B cell (primary cell): ENCODE data around the gene SLIT3. TPM values are rescaled to one million over a fixed set of nuclear protein-coding genes. Genes with fewer than 3 reads are reported as not detected.

Source experiments
- ATAC-seq: fragments of 200-7000 bp; cut with Tn5 transposase; one replicate; pipeline ENCODE4 v1.10.0; 2021; ENCODE audit warnings: low read depth, mild to moderate bottlenecking, moderate number of reproducible peaks, moderate library complexity
- CTCF ChIA-PET: fragments of 350-600 bp; sonication (Branson Sonifier 250); formaldehyde crosslinking; loops from one replicate; lab custom pipeline; 2021; ENCODE audit warnings: antibody characterized with exemption, inconsistent platforms; lab: Charles Lee
- POLR2A ChIA-PET: fragments of 350-600 bp; sonication (Branson Sonifier 250); formaldehyde crosslinking; loops from one replicate; lab custom pipeline; 2021; ENCODE audit warnings: antibody characterized with exemption; lab: Charles Lee
- DNase-seq: peaks from one replicate; pipeline ENCODE4 v3.0.0; 2013
- H2AFZ ChIP-seq: 2 replicates; pipeline ENCODE4 v1.6.1; 2012; ENCODE audit warnings: mild to moderate bottlenecking, low read depth, low read length; ENCODE audit not compliant: insufficient read depth, poor library complexity, severe bottlenecking
- H3K27ac ChIP-seq, 2 donors: 1 replicate in 1 of 2; 2 replicates in 1 of 2; pipeline ENCODE4 v1.5.1; 2012 to 2013; ENCODE audit warnings: low read length in 2 of 2, mild to moderate bottlenecking in 2 of 2, moderate library complexity in 1 of 2
- H3K27me3 ChIP-seq, 4 experiments: fragments of 200-600 bp in 1 of 4; sonication (generic) in 1 of 4; replicated peaks in 1 of 4; 1 replicate in 2 of 4; 2 replicates in 2 of 4; pipeline versions ENCODE4 v1.6.1 to v1.7.0; 2013 to 2016; ENCODE audit warnings: low read length in 3 of 4, mild to moderate bottlenecking in 2 of 4, mixed read lengths in 1 of 4, moderate library complexity in 1 of 4; ENCODE audit not compliant: insufficient read depth in 4 of 4, control insufficient read depth in 3 of 4; ENCODE audit errors: control extremely low read depth in 1 of 4
- H3K36me3 ChIP-seq, 2 experiments: replicated peaks in 1 of 2; 1 replicate in 1 of 2; 2 replicates in 1 of 2; pipeline versions ENCODE4 v1.6.1 to v1.7.1; 2013; ENCODE audit warnings: low read length in 1 of 2; ENCODE audit not compliant: insufficient read depth in 2 of 2, control insufficient read depth in 1 of 2; ENCODE audit errors: control extremely low read depth in 1 of 2, extremely low read depth in 1 of 2
- H3K4me1 ChIP-seq, 2 donors: fragments of 200-600 bp in 1 of 2; sonication (generic) in 1 of 2; 1 replicate in 1 of 2; 2 replicates in 1 of 2; pipeline versions ENCODE4 v1.5.1 to v1.6.1; 2013 to 2017; ENCODE audit warnings: low read length in 2 of 2; ENCODE audit not compliant: control insufficient read depth in 2 of 2, insufficient read depth in 2 of 2
- H3K4me2 ChIP-seq: replicated peaks from 2 replicates; pipeline ENCODE3; 2012; ENCODE audit warnings: mild to moderate bottlenecking, low read depth, low read length; ENCODE audit not compliant: poor library complexity, severe bottlenecking
- H3K4me3 ChIP-seq, 5 experiments: fragments of 200-600 bp in 1 of 5; sonication (generic) in 1 of 5; 1 replicate in 3 of 5; 2 replicates in 2 of 5; pipeline versions ENCODE4 v1.5.1 to v1.7.0; 2011 to 2016; ENCODE audit warnings: low read length in 4 of 5, mild to moderate bottlenecking in 4 of 5, low read depth in 2 of 5, control low read depth in 1 of 5, moderate library complexity in 1 of 5; ENCODE audit not compliant: insufficient read depth in 1 of 5; ENCODE audit errors: control extremely low read depth in 1 of 5, extremely low read depth in 1 of 5
- H3K79me2 ChIP-seq: fragments of 200-600 bp; sonication (generic); one replicate; pipeline ENCODE4 v1.6.0; 2016; ENCODE audit warnings: low read length; ENCODE audit not compliant: control insufficient read depth, insufficient read depth
- H3K9ac ChIP-seq: fragments of 200-600 bp; sonication (generic); 2 replicates; pipeline ENCODE4 v1.6.1; 2017; ENCODE audit warnings: mild to moderate bottlenecking, low read length, moderate library complexity
- H3K9me3 ChIP-seq, 3 donors: one replicate each; pipeline versions ENCODE4 v1.6.1 to v1.7.1; 2013; ENCODE audit warnings: low read length in 2 of 3; ENCODE audit not compliant: control insufficient read depth in 2 of 3, insufficient read depth in 1 of 3; ENCODE audit errors: control extremely low read depth in 1 of 3
- H4K20me1 ChIP-seq: 2 replicates; pipeline ENCODE4 v1.6.0; 2012; ENCODE audit warnings: mild to moderate bottlenecking, low read length; ENCODE audit not compliant: insufficient read depth, control insufficient read depth, poor library complexity, severe bottlenecking
- H3K27ac Mint-ChIP-seq: one replicate; pipeline ENCODE4 v1.8.0; 2021; ENCODE audit warnings: mixed read lengths
- H3K27me3 Mint-ChIP-seq: one replicate; pipeline ENCODE4 v1.8.0; 2021; ENCODE audit warnings: mixed read lengths
- H3K4me1 Mint-ChIP-seq: one replicate; pipeline ENCODE4 v1.8.0; 2021; ENCODE audit warnings: mixed read lengths
- H3K4me3 Mint-ChIP-seq: one replicate; pipeline ENCODE4 v1.8.0; 2021; ENCODE audit warnings: mixed read lengths
- H3K9me3 Mint-ChIP-seq: one replicate; pipeline ENCODE4 v1.8.0; 2022; ENCODE audit warnings: mixed read lengths; ENCODE audit not compliant: insufficient read depth
- EZH2 ChIP-seq: IDR thresholded peaks from 2 replicates; pipeline ENCODE4 v1.6.1; 2012; ENCODE audit warnings: borderline replicate concordance, low read depth, mild to moderate bottlenecking, moderate library complexity, low read length; ENCODE audit not compliant: insufficient read depth, poor library complexity, severe bottlenecking
- WGBS: methylation state at CpG from one replicate; pipeline ENCODE4 v1.1.5; 2013; ENCODE audit warnings: missing lambda C conversion rate; ENCODE audit not compliant: insufficient coverage; 5-methylcytosine and 5-hydroxymethylcytosine counted together
- intact Hi-C: fragments of 100-400 bp; cut with micrococcal nuclease; formaldehyde crosslinking; loops from one replicate; pipeline ENCODE4 v1.10.0; 2022
- polyA plus RNA-seq: library from polyadenylated mRNA; depleted of rRNA; stranded (reverse); fragments of >200 nt; gene quantifications from 2 replicates; pipeline ENCODE4 v1.2.3, GENCODE V29; 2012
- total RNA-seq, 2 donors: library from RNA; stranded (reverse); fragments of 120-200 nt in 1 of 2; gene quantifications; 1 replicate in 1 of 2; 2 replicates in 1 of 2; pipeline versions ENCODE4 v1.2.3 to v1.2.4, GENCODE V29; 2013 to 2022
- TF ChIP-seq, protein P1 (sequence below): fragments of 200-600 bp; IDR thresholded peaks from one replicate; pipeline ENCODE4 v1.8.0; 2022; ENCODE audit warnings: antibody characterized with exemption, mild to moderate bottlenecking

Gene SLIT3
- total and polyA plus RNA-seq, 2 donors (not counting 1 experiment from before 2014, with no cell fraction given) = not detected

DNA sequence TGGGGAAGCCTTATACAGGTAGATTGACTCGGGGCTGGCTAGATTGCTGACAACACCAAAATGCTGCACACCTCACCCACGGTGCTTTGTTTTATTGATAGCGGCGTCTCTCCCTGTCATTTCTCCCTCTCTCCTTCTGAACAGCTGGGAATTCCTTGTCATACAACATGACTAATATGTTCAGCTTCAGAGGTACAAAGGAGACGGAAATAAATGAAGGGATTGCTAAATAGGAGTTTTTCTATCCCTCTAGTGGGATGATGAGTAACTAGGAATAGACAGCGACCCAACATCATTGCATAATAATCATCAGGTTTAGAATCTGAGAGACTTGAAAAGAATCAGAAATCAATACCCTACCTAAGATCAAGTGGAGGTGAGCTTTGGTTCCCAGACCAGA lies 384.1 kb downstream of the SLIT3 start:
- no peak overlapping the region for H3K4me3 Mint-ChIP-seq
- Histone ChIP-seq H3K27me3 (peaks cover 0 to 14% (median 9%) of the 10 kb centered on the region in 4 experiments), H3K4me3 (no peak overlapping the region), H2AFZ (no peak overlapping the region), H3K36me3 (no peaks in the 10 kb centered on the region), H3K27ac (no peak overlapping the region), H3K9ac (no peak overlapping the region), H3K9me3 (no peaks in the 10 kb centered on the region), H4K20me1 (no peaks in the 10 kb centered on the region), H3K4me1 (peaks cover 0 to 4% of the 10 kb centered on the region in 2 donors), H3K79me2 (no peaks in the 10 kb centered on the region), H3K4me2 (no peak overlapping the region)
- peaks cover 30% of the 10 kb centered on the region for H3K27me3 Mint-ChIP-seq
- intact Hi-C loops = no loop called here
- CTCF ChIA-PET = no interaction called here
- H3K9me3 Mint-ChIP-seq = no peaks in the 10 kb centered on the region
- ATAC-seq (no peak), DNase-seq (no peak)
- TF ChIP-seq EZH2 = no peak
- TF ChIP-seq, protein P1, sequence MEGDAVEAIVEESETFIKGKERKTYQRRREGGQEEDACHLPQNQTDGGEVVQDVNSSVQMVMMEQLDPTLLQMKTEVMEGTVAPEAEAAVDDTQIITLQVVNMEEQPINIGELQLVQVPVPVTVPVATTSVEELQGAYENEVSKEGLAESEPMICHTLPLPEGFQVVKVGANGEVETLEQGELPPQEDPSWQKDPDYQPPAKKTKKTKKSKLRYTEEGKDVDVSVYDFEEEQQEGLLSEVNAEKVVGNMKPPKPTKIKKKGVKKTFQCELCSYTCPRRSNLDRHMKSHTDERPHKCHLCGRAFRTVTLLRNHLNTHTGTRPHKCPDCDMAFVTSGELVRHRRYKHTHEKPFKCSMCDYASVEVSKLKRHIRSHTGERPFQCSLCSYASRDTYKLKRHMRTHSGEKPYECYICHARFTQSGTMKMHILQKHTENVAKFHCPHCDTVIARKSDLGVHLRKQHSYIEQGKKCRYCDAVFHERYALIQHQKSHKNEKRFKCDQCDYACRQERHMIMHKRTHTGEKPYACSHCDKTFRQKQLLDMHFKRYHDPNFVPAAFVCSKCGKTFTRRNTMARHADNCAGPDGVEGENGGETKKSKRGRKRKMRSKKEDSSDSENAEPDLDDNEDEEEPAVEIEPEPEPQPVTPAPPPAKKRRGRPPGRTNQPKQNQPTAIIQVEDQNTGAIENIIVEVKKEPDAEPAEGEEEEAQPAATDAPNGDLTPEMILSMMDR = no peak
- H3K27ac Mint-ChIP-seq = no peak overlapping the region
- H3K4me1 Mint-ChIP-seq = peaks cover 14% of the 10 kb centered on the region
- 100% methylated on average over 1 of the region's 6 CpGs for WGBS
- POLR2A ChIA-PET = no interaction called here

DNA sequence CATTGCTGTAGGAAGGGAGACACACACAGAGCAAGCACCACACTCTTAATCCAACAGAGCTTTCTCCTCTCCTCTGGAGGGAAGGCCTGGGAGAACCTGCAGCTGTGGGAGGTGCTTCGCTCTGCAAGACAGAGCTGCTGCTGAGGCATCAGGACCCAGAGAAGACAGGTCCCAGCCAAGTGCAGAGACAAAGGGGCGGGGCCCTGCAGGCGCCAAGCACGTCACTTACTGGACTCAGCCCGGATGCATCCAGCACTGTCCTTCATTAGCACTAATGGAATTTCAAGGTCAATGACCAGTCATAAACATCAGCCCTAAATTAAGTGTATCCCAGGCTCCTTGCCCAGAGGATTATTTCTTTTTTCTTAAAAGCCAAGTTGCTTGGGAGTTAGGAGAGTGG lies 384.7 kb downstream of the SLIT3 start:
- Histone ChIP-seq H3K9me3 (no peaks in the 10 kb centered on the region), H2AFZ (no peak overlapping the region), H3K27me3 (peaks cover 0 to 17% (median 9%) of the 10 kb centered on the region in 4 experiments), H3K27ac (no peak overlapping the region), H3K4me2 (no peak overlapping the region), H4K20me1 (no peaks in the 10 kb centered on the region), H3K4me1 (peaks cover 0 to 4% of the 10 kb centered on the region in 2 donors), H3K9ac (no peak overlapping the region), H3K4me3 (no peak overlapping the region), H3K36me3 (no peaks in the 10 kb centered on the region), H3K79me2 (no peaks in the 10 kb centered on the region)
- no peak overlapping the region for H3K4me3 Mint-ChIP-seq
- H3K4me1 Mint-ChIP-seq = peaks cover 14% of the 10 kb centered on the region
- POLR2A ChIA-PET = no interaction called here
- DNase-seq (no peak), ATAC-seq (no peak)
- peaks cover 24% of the 10 kb centered on the region for H3K27me3 Mint-ChIP-seq
- intact Hi-C loops = no loop called here
- no peaks in the 10 kb centered on the region for H3K9me3 Mint-ChIP-seq
- TF ChIP-seq, protein P1 = no peak
- no peak for TF ChIP-seq EZH2
- CTCF ChIA-PET = no interaction called here
- H3K27ac Mint-ChIP-seq = no peak overlapping the region
- 100% methylated on average over 5 of the region's 5 CpGs for WGBS
